ENCODE measurements around the gene PPFIBP1. TPM values are rescaled to one million over a fixed set of nuclear protein-coding genes. Genes with fewer than 3 reads are reported as not detected.

PPFIBP1 gene
- 10 to 100 TPM; 14.6 to 18.2 TPM for total RNA-seq

GRCh38 chr12:27523642-27524493, at the start of gene PPFIBP1:
PPFIBP1 (plus strand) TSS chr12:27524206; CDS start chr12:27633397, 109,191 bp downstream.
- peaks cover 19% of the 10 kb centered on the region for H3K27me3 Mint-ChIP-seq
- ATAC-seq (ENCODE audit: low read depth) (peak; percentile 95), DNase-seq (peak; percentile 88)
- H3K36me3 Mint-ChIP-seq = peaks cover 12% of the 10 kb centered on the region
- H3K27ac Mint-ChIP-seq = peak within 1 kb of the TSS; percentile 95
- H3K4me1 Mint-ChIP-seq = peaks cover 26% of the 10 kb centered on the region
- POLR2A ChIA-PET = interaction anchor here (0.6 to 2.0 kb wide), 7 partner anchors 8 to 89 kb away, joined by 3 to 12 read pairs (median 4); no protein-coding TSS in a partner anchor
- no peaks in the 10 kb centered on the region for H3K9me3 Mint-ChIP-seq
- peak within 1 kb of the TSS; percentile 97 for H3K4me3 Mint-ChIP-seq

DNA sequence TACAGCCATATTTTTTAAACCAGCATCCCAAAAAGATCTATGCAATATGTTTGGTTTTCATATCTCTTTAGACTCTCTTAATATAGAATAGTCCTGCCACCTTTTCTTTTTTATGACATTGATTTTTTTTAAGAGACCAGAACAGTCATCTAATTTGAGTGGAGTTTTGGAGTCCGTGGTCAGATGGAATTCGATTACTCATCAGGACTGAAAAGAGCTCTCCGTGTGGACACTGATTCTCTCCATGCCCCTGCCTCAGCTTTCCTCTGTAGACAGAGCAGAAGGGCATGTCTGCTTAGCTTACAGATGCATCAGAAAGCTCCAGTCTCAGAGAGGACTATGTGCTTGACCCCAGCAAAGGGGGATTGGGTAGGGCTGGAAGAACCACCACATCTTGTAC, 49.7 kb upstream of the PPFIBP1 start:
- DNase-seq (no peak), ATAC-seq (ENCODE audit: low read depth) (no peak)
- H3K4me1 Mint-ChIP-seq = peaks cover 44% of the 10 kb centered on the region
- no peak overlapping the region for H3K4me3 Mint-ChIP-seq
- peak overlapping the region; percentile 18 for H3K27ac Mint-ChIP-seq
- H3K27me3 Mint-ChIP-seq = no peaks in the 10 kb centered on the region
- POLR2A ChIA-PET = no interaction called here
- peaks cover 29% of the 10 kb centered on the region for H3K9me3 Mint-ChIP-seq
- peaks cover 43% of the 10 kb centered on the region for H3K36me3 Mint-ChIP-seq

DNA sequence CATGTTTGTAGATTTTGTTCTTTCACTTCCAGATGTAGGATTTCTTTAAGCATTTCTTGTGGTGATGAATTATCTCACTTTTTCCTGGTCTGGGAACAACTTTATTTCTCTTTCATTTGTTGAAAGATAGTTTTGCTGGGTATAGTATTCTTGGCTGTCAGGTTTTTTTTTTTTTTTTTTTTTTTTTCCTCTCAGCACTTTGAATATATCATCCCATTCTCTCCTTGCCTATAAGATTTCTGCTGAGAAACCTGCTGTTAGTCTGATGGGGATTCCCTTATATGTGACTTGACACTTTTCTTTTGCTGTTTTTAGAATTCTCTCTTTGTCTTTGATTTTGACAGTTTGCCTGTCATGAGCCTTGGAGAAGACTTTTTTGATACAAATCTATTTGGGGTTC, 47.0 kb upstream of the PPFIBP1 start:
- DNase-seq = no peak
- H3K27ac Mint-ChIP-seq = no peak overlapping the region
- H3K4me1 Mint-ChIP-seq = peaks cover 26% of the 10 kb centered on the region
- ATAC-seq (ENCODE audit: low read depth) = no peak
- no peak overlapping the region for H3K4me3 Mint-ChIP-seq
- POLR2A ChIA-PET = interaction anchor here (1.0 kb wide), 1 partner anchor 16 kb away, joined by 3 read pairs; no protein-coding TSS in a partner anchor
- peaks cover 37% of the 10 kb centered on the region for H3K9me3 Mint-ChIP-seq
- peaks cover 45% of the 10 kb centered on the region for H3K36me3 Mint-ChIP-seq
- no peaks in the 10 kb centered on the region for H3K27me3 Mint-ChIP-seq

GRCh38 chr12:27478949-27479348, 45.1 kb upstream of the PPFIBP1 start:
- no peak for ATAC-seq (ENCODE audit: low read depth)
- Mint-ChIP-seq H3K36me3 (peaks cover 45% of the 10 kb centered on the region), H3K27me3 (no peaks in the 10 kb centered on the region), H3K4me3 (no peak overlapping the region), H3K9me3 (peaks cover 37% of the 10 kb centered on the region), H3K27ac (no peak overlapping the region), H3K4me1 (peaks cover 9% of the 10 kb centered on the region)
- POLR2A ChIA-PET = no interaction called here
- no peak for DNase-seq

DNA sequence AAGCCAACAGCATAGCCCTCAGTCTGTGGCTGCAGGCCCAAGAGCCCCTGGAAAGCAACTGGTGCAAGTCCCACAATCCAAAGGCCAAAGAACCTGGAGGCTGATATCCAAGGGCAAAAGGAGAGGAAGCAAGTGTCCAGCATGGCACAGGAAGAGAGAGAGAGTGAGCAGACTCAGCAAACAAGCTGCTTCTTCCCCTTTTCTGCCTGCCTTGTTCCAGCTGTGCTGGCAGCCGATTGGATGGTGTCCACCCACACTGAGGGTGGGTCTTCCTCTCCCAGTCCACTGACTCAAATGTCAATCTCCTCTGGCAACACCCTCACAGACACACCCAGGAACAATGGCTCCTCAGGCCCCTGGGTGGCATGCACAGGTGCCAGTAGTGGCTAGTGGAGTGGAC, 44.0 kb upstream of the PPFIBP1 start:
- H3K4me3 Mint-ChIP-seq = no peak overlapping the region
- H3K27ac Mint-ChIP-seq = no peak overlapping the region
- POLR2A ChIA-PET = no interaction called here
- peaks cover 39% of the 10 kb centered on the region for H3K36me3 Mint-ChIP-seq
- no peak for DNase-seq
- no peaks in the 10 kb centered on the region for H3K4me1 Mint-ChIP-seq
- ATAC-seq (ENCODE audit: low read depth) = no peak
- H3K9me3 Mint-ChIP-seq = peaks cover 32% of the 10 kb centered on the region
- no peaks in the 10 kb centered on the region for H3K27me3 Mint-ChIP-seq

GRCh38 chr12:27486961-27487360, 37.0 kb upstream of the PPFIBP1 start:
- Mint-ChIP-seq H3K4me3 (no peak overlapping the region), H3K27me3 (peaks cover 4% of the 10 kb centered on the region)
- POLR2A ChIA-PET = no interaction called here

DNA sequence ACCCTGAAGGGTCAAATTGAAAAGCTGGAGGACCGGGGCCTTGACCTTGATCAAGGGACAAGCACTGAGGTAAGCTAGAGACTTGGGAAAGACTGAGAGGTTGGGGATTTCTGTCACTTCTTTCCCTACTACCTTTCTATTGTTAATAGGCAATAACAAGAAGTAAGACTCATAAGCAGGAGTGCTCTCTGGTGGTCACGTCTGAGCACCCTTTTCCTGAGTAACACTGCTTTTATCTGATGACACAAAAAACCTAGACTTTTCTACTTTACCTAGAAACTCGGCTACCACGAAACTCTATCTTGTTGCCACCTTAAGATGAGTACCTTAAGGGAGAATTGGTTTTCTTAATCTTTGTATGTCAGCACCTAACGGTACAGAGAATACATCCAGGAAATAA, 35.5 kb upstream of the PPFIBP1 start:
- DNase-seq (no peak), ATAC-seq (ENCODE audit: low read depth) (peak; percentile 71)
- peaks cover 6% of the 10 kb centered on the region for H3K9me3 Mint-ChIP-seq
- peaks cover 6% of the 10 kb centered on the region for H3K4me1 Mint-ChIP-seq
- no peak overlapping the region for H3K27ac Mint-ChIP-seq
- H3K27me3 Mint-ChIP-seq = peaks cover 6% of the 10 kb centered on the region
- H3K36me3 Mint-ChIP-seq = peaks cover 16% of the 10 kb centered on the region
- no peak overlapping the region for H3K4me3 Mint-ChIP-seq
- POLR2A ChIA-PET = no interaction called here

More at GRCh38 chr12:27486961-27487360, 37.0 kb upstream of the PPFIBP1 start:
- Mint-ChIP-seq H3K4me1 (peaks cover 6% of the 10 kb centered on the region), H3K27ac (no peak overlapping the region), H3K9me3 (peaks cover 4% of the 10 kb centered on the region), H3K36me3 (peaks cover 16% of the 10 kb centered on the region)
- DNase-seq (no peak), ATAC-seq (ENCODE audit: low read depth) (no peak)

GRCh38 chr12:27491226-27491625, 32.8 kb upstream of the PPFIBP1 start:
- Mint-ChIP-seq H3K9me3 (peaks cover 10% of the 10 kb centered on the region), H3K27me3 (peaks cover 6% of the 10 kb centered on the region), H3K4me3 (no peak overlapping the region), H3K36me3 (peaks cover 13% of the 10 kb centered on the region), H3K4me1 (peaks cover 11% of the 10 kb centered on the region), H3K27ac (no peak overlapping the region)
- no peak for ATAC-seq (ENCODE audit: low read depth)
- POLR2A ChIA-PET = no interaction called here
- DNase-seq = no peak

DNA sequence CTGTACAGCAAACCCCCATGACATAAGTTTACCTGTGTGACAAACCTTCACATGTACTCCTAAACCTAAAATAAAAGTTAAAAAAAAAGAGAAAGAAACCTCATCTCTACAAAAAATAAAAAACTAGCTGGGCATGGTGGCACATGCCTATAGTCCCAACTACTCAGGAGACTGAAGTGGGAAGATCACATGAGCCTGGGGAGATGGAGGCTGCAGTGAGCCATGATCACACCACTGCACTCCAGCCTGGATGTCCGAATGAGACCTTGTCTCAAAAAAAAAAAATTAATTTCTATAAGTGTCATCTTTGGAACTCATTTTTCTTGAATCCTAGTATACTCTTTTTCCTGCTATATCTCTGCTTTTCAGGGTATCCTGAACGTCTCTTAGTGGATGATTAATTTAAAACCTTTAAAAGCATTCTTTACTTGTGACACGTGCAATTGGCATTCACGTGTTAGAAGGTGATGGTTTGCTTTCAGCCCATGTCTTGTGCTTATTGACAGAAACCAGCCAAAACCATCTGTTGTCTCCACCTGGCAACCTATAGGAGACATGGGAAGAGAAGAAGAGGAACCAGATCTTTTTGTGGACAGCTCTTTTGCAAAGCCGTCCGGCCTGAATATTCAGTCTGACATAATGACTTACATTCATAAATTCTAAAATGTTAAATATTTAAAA, 30.6 kb upstream of the PPFIBP1 start:
- POLR2A ChIA-PET = no interaction called here
- ATAC-seq (ENCODE audit: low read depth) (no peak), DNase-seq (no peak)
- H3K27me3 Mint-ChIP-seq = peaks cover 6% of the 10 kb centered on the region
- H3K36me3 Mint-ChIP-seq = peaks cover 12% of the 10 kb centered on the region
- peaks cover 17% of the 10 kb centered on the region for H3K4me1 Mint-ChIP-seq
- H3K27ac Mint-ChIP-seq = no peak overlapping the region
- H3K4me3 Mint-ChIP-seq = no peak overlapping the region
- H3K9me3 Mint-ChIP-seq = peaks cover 7% of the 10 kb centered on the region

- peaks cover 9% of the 10 kb centered on the region for H3K9me3 Mint-ChIP-seq
- POLR2A ChIA-PET = no interaction called here
- peak overlapping the region; percentile 18 for H3K4me3 Mint-ChIP-seq
- DNase-seq (no peak), ATAC-seq (ENCODE audit: low read depth) (no peak)
- H3K36me3 Mint-ChIP-seq = peaks cover 15% of the 10 kb centered on the region
- no peak overlapping the region for H3K27ac Mint-ChIP-seq
- H3K4me1 Mint-ChIP-seq = peaks cover 30% of the 10 kb centered on the region
- H3K27me3 Mint-ChIP-seq = peaks cover 4% of the 10 kb centered on the region
Measured at GRCh38 chr12:27497446-27497845, 26.6 kb upstream of the PPFIBP1 start.

DNA sequence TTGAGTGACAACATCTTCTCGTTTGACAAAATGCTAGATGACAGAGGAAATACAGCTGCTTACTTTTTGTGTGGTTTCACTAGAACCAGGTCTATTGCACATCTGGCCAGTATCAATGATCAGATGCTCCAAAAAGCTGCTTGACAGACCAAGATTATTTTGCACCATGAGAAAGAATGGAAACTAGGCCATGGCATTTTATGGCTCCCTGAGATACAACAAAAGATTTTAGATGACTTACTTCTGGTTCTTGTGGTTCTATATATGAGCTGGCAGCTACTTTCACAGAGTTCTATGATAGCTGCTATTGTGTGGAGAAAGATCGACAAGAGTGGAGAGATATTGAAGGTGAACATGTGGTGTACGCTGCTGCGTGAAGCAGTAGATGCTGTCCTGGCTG, 25.9 kb upstream of the PPFIBP1 start:
- peak overlapping the region; percentile 28 for H3K27ac Mint-ChIP-seq
- H3K27me3 Mint-ChIP-seq = peaks cover 4% of the 10 kb centered on the region
- DNase-seq (no peak), ATAC-seq (ENCODE audit: low read depth) (peak; percentile 69)
- peaks cover 9% of the 10 kb centered on the region for H3K9me3 Mint-ChIP-seq
- peaks cover 31% of the 10 kb centered on the region for H3K4me1 Mint-ChIP-seq
- peaks cover 18% of the 10 kb centered on the region for H3K36me3 Mint-ChIP-seq
- peak overlapping the region; percentile 18 for H3K4me3 Mint-ChIP-seq
- POLR2A ChIA-PET = interaction anchor here (1.0 kb wide), 1 partner anchor 26 kb away, joined by 4 read pairs; the partner anchor contains the start of gene PPFIBP1

GRCh38 chr12:27498761-27499160, 25.2 kb upstream of the PPFIBP1 start:
- Mint-ChIP-seq H3K4me3 (no peak overlapping the region), H3K36me3 (peaks cover 18% of the 10 kb centered on the region), H3K4me1 (peaks cover 31% of the 10 kb centered on the region), H3K9me3 (peaks cover 9% of the 10 kb centered on the region), H3K27ac (no peak overlapping the region), H3K27me3 (peaks cover 2% of the 10 kb centered on the region)
- ATAC-seq (ENCODE audit: low read depth) (no peak), DNase-seq (no peak)
- POLR2A ChIA-PET = interaction anchor here (1.0 kb wide), 1 partner anchor 25 kb away, joined by 4 read pairs; the partner anchor contains the start of gene PPFIBP1

GRCh38 chr12:27499377-27499776, 24.6 kb upstream of the PPFIBP1 start:
- H3K36me3 Mint-ChIP-seq = peaks cover 18% of the 10 kb centered on the region
- no peak overlapping the region for H3K27ac Mint-ChIP-seq
- peaks cover 5% of the 10 kb centered on the region for H3K27me3 Mint-ChIP-seq
- peaks cover 31% of the 10 kb centered on the region for H3K4me1 Mint-ChIP-seq
- no peak for ATAC-seq (ENCODE audit: low read depth)
- peaks cover 9% of the 10 kb centered on the region for H3K9me3 Mint-ChIP-seq
- POLR2A ChIA-PET = no interaction called here
- no peak for DNase-seq
- no peak overlapping the region for H3K4me3 Mint-ChIP-seq

Measured in activated naive CD8-positive, alpha-beta T cell treated with anti-CD3 and anti-CD28 coated beads, Interleukin-2, amount 10 ng/mL, durations not matched to agents 7 days and 5 days (primary cell).